Activated T-cell treated with anti-CD3 and anti-CD28 coated beads, Interleukin-2, amount 50 U/mL, for 4 hours (primary cell): ENCODE measurements around the gene CDK3. TPM values are rescaled to one million over a fixed set of nuclear protein-coding genes. Genes with fewer than 3 reads are reported as not detected.
"Not testable (repeated sequence)": the region's sequence is repeated elsewhere in the genome, so short reads cannot be mapped to it uniquely, and the experiment has no call there.

Source experiments
- ATAC-seq, 2 donors: fragments of 200-7000 bp; cut with Tn5 transposase; one replicate each; pipeline ENCODE4 v1.10.0; 2021
- DNase-seq: peaks from one replicate; pipeline ENCODE4 v3.0.0-alpha.2; 2020
- H3K27me3 Mint-ChIP-seq: one replicate; pipeline ENCODE4 v1.8.0; 2021; ENCODE audit warnings: low read depth, mixed read lengths
- H3K36me3 Mint-ChIP-seq: one replicate; pipeline ENCODE4 v1.8.0; 2022; ENCODE audit warnings: mixed read lengths; ENCODE audit not compliant: insufficient read depth
- H3K4me1 Mint-ChIP-seq: one replicate; pipeline ENCODE4 v1.8.0; 2021; ENCODE audit warnings: low read depth, mixed read lengths
- H3K4me3 Mint-ChIP-seq: one replicate; pipeline ENCODE4 v1.8.0; 2021; ENCODE audit warnings: mild to moderate bottlenecking, moderate library complexity, mixed read lengths
- H3K9me3 Mint-ChIP-seq: one replicate; pipeline ENCODE4 v1.8.0; 2021; ENCODE audit warnings: mixed read lengths
- total RNA-seq, 3 donors: library from RNA; stranded (reverse); gene quantifications; one replicate each; pipeline ENCODE4 v1.2.1, GENCODE V29; 2021

The CDK3 gene
- 1 to 10 TPM; 3.3 to 5.5 (median 3.8) TPM for total RNA-seq

DNA sequence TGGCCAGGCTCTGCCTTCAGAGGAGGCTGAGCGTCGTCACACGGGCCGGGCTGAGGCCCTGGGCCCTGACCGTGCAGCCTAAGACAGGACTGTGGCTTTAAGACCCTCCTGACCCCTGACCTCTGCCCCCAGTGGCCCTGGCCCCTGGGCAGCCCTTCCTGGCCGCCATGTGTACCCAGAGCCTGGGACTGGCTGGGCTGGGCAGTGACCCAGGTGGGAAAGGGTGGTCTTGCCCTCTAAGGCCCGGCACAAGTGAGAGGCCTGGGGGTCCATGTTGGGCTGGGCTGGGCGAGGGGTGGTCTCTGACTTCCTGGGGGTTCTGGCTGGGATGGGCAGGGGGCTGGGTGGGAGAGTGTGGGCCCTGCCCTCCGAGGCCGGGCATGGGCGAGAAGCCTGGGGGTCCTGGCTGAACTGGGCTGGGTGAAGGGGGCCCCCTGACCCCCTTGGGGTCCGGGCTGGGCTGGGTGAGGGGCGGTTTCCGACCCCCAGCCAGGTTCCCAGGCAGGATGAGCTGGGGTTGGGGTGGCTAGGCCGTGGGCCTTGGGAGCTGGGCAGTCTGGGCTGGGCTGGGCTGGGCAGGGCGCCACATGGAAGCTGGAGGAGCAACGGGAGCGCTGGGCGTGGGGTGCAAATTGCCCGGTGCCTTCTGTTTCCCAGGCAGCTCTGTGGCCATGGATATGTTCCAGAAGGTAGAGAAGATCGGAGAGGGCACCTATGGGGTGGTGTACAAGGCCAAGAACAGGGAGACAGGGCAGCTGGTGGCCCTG, at the start of gene CDK3:
Gene CDK3 (plus strand): TSS at position 101 of the 767 bp plus-strand sequence. CDS start 571 bp downstream, at position 672.
- DNase-seq (no peak), ATAC-seq (no peak)
- Mint-ChIP-seq H3K9me3 (no peaks in the 10 kb centered on the region), H3K4me3 (no peak within 1 kb of the TSS), H3K36me3 (peaks cover 4% of the 10 kb centered on the region), H3K4me1 (peaks cover 15% of the 10 kb centered on the region), H3K27me3 (no peaks in the 10 kb centered on the region)

- ATAC-seq (no peak), DNase-seq (no peak)
- Mint-ChIP-seq H3K4me1 (no peaks in the 10 kb centered on the region), H3K4me3 (no peak overlapping the region), H3K9me3 (no peaks in the 10 kb centered on the region), H3K36me3 (peaks cover 26% of the 10 kb centered on the region), H3K27me3 (no peaks in the 10 kb centered on the region)
Measured at GRCh38 chr17:75950855-75951554, 49.6 kb upstream of the CDK3 start.

GRCh38 chr17:75959051-75959838, 41.4 kb upstream of the CDK3 start:
- peaks cover 12% of the 10 kb centered on the region for H3K36me3 Mint-ChIP-seq
- ATAC-seq = no peak
- H3K9me3 Mint-ChIP-seq = no peaks in the 10 kb centered on the region
- no peaks in the 10 kb centered on the region for H3K4me1 Mint-ChIP-seq
- no peak for DNase-seq
- H3K4me3 Mint-ChIP-seq = no peak overlapping the region
- H3K27me3 Mint-ChIP-seq = no peaks in the 10 kb centered on the region

GRCh38 chr17:75959839-75960511, 40.7 kb upstream of the CDK3 start:
- Mint-ChIP-seq H3K27me3 (no peaks in the 10 kb centered on the region), H3K4me1 (no peaks in the 10 kb centered on the region), H3K9me3 (no peaks in the 10 kb centered on the region), H3K4me3 (no peak overlapping the region), H3K36me3 (peaks cover 12% of the 10 kb centered on the region)
- ATAC-seq (no peak), DNase-seq (no peak)

GRCh38 chr17:75965468-75965867, 35.2 kb upstream of the CDK3 start:
- no peaks in the 10 kb centered on the region for H3K9me3 Mint-ChIP-seq
- ATAC-seq (no peak), DNase-seq (no peak)
- no peak overlapping the region for H3K4me3 Mint-ChIP-seq
- peaks cover 6% of the 10 kb centered on the region for H3K36me3 Mint-ChIP-seq
- no peaks in the 10 kb centered on the region for H3K27me3 Mint-ChIP-seq
- peaks cover 6% of the 10 kb centered on the region for H3K4me1 Mint-ChIP-seq

DNA sequence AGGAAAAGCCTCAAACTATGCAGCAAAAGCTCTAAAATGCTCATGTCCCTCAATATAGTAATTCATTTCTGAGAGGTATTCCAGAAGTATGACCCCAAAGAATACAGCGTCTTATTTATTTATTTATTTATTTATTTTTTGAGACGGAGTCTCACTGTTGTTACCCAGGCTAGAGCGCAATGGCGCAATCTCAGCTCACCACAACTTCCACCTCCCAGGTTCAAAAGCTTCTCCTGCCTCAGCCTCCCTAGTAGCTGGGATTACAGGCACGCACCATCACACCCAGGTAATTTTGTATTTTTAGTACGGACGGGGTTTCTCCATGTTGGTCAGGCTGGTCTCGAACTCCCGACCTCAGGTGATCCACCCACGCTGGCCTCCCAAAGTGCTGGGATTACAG, 31.6 kb upstream of the CDK3 start:
- not testable (repeated sequence) for H3K4me3 Mint-ChIP-seq, ATAC-seq, H3K27me3 Mint-ChIP-seq, DNase-seq, H3K9me3 Mint-ChIP-seq
- H3K36me3 Mint-ChIP-seq = peaks cover 13% of the 10 kb centered on the region
- H3K4me1 Mint-ChIP-seq = peaks cover 13% of the 10 kb centered on the region

DNA sequence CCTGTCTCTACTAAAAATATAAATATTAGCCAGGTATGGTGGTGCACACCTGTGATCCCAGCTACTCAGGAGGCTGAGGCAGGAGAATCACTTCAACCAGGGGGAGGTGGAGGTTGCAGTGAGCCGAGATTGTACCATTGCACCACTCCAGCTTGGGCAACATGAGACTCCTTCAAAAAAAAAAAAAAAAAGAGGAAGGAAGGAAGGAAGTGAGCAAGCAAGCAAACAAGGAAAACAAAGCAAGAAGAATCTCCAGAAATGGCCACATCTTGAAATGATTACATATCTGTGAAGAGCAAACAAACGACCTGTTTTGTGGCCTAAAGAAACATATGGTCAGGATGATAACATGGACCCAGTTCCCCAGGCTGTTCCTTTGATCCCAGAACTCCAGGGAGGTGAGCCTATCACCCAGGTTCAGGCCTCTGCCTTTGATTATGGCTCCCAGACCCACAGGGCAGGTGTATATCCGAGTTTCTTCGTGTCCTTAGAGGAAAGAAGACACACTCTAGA, 30.6 kb upstream of the CDK3 start:
- peaks cover 13% of the 10 kb centered on the region for H3K36me3 Mint-ChIP-seq
- ATAC-seq (no peak), DNase-seq (no peak)
- no peaks in the 10 kb centered on the region for H3K9me3 Mint-ChIP-seq
- H3K4me1 Mint-ChIP-seq = peaks cover 15% of the 10 kb centered on the region
- no peaks in the 10 kb centered on the region for H3K27me3 Mint-ChIP-seq
- H3K4me3 Mint-ChIP-seq = no peak overlapping the region

DNA sequence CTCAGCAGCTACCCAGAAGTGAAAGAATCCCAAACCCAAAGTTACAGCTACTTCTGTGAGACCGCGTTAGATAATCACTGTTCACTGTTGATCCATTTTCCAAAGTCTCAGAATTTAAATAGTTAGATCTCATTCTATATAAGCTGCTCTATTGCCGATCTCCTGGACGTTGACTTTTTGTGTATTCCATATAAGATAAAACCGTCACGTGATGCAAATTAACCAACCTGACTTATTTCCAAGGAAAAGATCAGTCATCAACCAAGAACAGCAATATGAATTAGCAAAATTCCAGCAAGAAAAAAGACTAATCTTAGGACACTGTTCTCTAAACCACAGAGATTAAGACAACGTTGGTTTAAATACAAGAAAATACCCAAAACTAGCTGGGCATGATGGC, 30.0 kb upstream of the CDK3 start:
- peaks cover 13% of the 10 kb centered on the region for H3K36me3 Mint-ChIP-seq
- H3K9me3 Mint-ChIP-seq = no peaks in the 10 kb centered on the region
- H3K27me3 Mint-ChIP-seq = no peaks in the 10 kb centered on the region
- H3K4me3 Mint-ChIP-seq = no peak overlapping the region
- H3K4me1 Mint-ChIP-seq = peaks cover 16% of the 10 kb centered on the region
- DNase-seq (no peak), ATAC-seq (no peak)

GRCh38 chr17:75975187-75975586, 25.5 kb upstream of the CDK3 start:
- peaks cover 35% of the 10 kb centered on the region for H3K4me1 Mint-ChIP-seq
- H3K27me3 Mint-ChIP-seq, ATAC-seq, H3K9me3 Mint-ChIP-seq, H3K4me3 Mint-ChIP-seq, DNase-seq: not testable (repeated sequence)
- H3K36me3 Mint-ChIP-seq = peaks cover 15% of the 10 kb centered on the region

DNA sequence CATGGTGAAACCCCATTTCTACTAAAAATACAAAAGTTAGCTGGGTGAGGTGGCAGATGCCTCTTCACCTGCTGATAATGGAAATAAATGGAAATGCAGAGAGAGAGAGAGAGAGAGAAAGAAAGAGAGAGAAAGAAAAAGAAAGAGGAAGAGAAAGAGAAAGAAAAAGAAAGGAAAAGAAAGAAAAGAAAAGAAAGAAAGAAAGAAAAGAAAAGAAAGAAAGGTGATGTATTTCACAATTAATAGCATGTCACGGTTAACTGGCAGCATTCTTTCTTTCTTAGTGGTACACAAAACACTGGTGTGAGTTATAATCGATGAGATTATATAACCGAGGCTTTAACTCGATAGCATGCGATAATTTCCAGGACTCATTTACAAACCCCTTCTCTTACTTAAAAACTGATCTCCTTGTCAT, 24.9 kb upstream of the CDK3 start:
- ATAC-seq (no peak), DNase-seq (no peak)
- Mint-ChIP-seq H3K9me3 (no peaks in the 10 kb centered on the region), H3K4me3 (no peak overlapping the region), H3K4me1 (peaks cover 36% of the 10 kb centered on the region), H3K36me3 (peaks cover 12% of the 10 kb centered on the region), H3K27me3 (no peaks in the 10 kb centered on the region)

DNA sequence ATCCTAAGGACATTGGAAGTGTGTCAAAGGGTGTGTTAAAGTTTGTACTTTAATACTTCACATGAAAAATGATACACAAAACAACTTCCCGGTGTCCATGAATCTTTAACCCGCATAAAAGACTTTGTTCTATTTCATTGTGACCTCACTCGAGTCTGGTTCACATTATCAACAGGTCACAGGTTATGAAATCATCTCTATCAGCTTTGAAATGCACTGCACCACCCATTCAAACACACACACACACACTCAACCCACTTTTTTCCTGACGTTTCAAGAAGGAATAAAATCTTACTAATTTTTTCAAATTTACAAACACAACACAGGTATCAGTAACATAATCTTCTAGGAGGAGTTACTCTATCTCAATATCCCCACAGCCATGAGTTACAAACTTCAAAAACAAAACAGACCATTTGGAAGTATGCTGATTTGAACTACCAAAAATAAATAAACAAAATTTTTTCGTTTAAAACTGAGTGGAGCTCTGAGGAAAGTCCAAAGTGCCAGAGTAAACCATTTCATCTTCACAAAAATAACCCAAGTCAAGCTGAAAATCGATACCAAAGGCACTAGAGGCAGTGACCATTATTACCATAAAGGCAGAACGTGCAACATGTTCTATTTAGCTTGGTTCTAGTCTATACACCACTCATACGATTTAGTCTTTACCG, 24.3 kb upstream of the CDK3 start:
- Mint-ChIP-seq H3K4me1 (peaks cover 37% of the 10 kb centered on the region), H3K4me3 (peak overlapping the region; percentile 42), H3K27me3 (no peaks in the 10 kb centered on the region), H3K36me3 (peaks cover 11% of the 10 kb centered on the region), H3K9me3 (no peaks in the 10 kb centered on the region)
- ATAC-seq = no peak
- DNase-seq = no peak

- Mint-ChIP-seq H3K4me1 (peaks cover 30% of the 10 kb centered on the region), H3K27me3 (no peaks in the 10 kb centered on the region), H3K9me3 (no peaks in the 10 kb centered on the region), H3K4me3 (peak within 1 kb of the TSS; percentile 99), H3K36me3 (peaks cover 3% of the 10 kb centered on the region)
- ATAC-seq (peak; percentile 96 to 98), DNase-seq (peak; percentile 92)
Measured at GRCh38 chr17:75978938-75979704, 21.5 kb upstream of the CDK3 start, which contains the start of the genes ACOX1 and TEN1. ACOX1 (minus strand) TSS chr17:75979166; CDS start chr17:75979073, 93 bp downstream. TEN1 (plus strand) TSS chr17:75979240; CDS start chr17:75986193, 6,953 bp downstream.
